Measurements from ENCODE around the gene ARHGAP5. TPM values are rescaled to one million over a fixed set of nuclear protein-coding genes. Genes with fewer than 3 reads are reported as not detected.

Gene ARHGAP5
- total RNA-seq, 4 donors from 2014 or later, result 101 to 124 (median 102) TPM

DNA sequence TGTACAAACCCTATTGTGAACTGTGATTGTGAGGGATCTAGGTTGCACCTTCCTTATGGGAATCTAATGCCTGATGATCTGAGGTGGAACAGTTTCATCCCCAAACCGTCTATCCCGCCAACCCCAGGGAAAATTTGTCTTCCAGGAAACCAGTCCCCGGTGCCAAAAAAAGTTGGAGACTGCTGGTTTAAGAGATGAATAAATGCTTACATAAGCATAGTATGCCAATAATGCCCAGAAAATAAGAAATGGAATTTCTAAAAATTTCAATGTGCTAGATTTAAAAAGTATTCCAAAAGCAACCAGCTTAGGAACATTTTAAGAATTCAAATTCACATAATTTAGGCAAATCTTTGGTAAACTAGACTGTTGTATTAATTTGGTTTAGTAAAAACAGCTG lies 131.4 kb downstream of the ARHGAP5 start:
- TF ChIP-seq CTCF (IDR thresholded peaks at IDR 0.05; ENCODE audit: low read depth), result no peak

Small RNA genes within 50 kb of the gene (small RNA-seq; reads per million reads assigned to genes)
- gene RNU6-7 (not detected), gene RNU6-8 (not detected)

Other genes with a start within 250 kb of the ARHGAP5 start
- gene RNU6-7, start 124.7 kb downstream of the ARHGAP5 start, total RNA-seq, result not detected
- not detected for gene RNU6-8, start 126.0 kb downstream of the ARHGAP5 start, total RNA-seq

All from subcutaneous adipose tissue (tissue), 4 donors.